PC-9 (cell line): ENCODE measurements around the gene PNMA1. TPM values are rescaled to one million over a fixed set of nuclear protein-coding genes. Genes with fewer than 3 reads are reported as not detected.

Source experiments
- BruUV-seq: library from RNA; stranded (reverse); fragments of 400-500 nt; replicated peaks from 2 replicates; lab custom pipeline; 2021; lab: Mats Ljungman, UMichigan
- CTCF ChIA-PET: fragments of 300-600 bp; sonication (Branson Sonifier 250); formaldehyde crosslinking; loops from one replicate; lab custom pipeline; 2022; ENCODE audit warnings: antibody characterized with exemption; lab: Charles Lee
- POLR2A ChIA-PET: fragments of 300-600 bp; sonication (Branson Sonifier 250); formaldehyde crosslinking; loops from one replicate; lab custom pipeline; 2022; ENCODE audit warnings: antibody characterized with exemption; ENCODE audit not compliant: unreplicated experiment; lab: Charles Lee
- DNase-seq, 2 experiments: peaks; one replicate each; pipeline versions ENCODE4 v3.0.0 to v3.0.0-alpha.2; 2015 to 2022; ENCODE audit warnings: mixed read lengths in 1 of 2
- H2AFZ ChIP-seq: fragments of 200-600 bp; sonication (generic); 2 replicates; pipeline ENCODE4 v1.8.1; 2017; ENCODE audit warnings: antibody characterized with exemption
- H3F3A ChIP-seq: fragments of 200-600 bp; sonication (generic); 2 replicates; pipeline ENCODE4 v1.8.1; 2017; ENCODE audit warnings: antibody characterized with exemption, mild to moderate bottlenecking, low read depth; ENCODE audit not compliant: insufficient read depth
- H3K27ac ChIP-seq: fragments of 200-600 bp; sonication (generic); 2 replicates; pipeline ENCODE4 v1.6.1; 2016; ENCODE audit warnings: mixed run types
- H3K27me3 ChIP-seq: fragments of 200-600 bp; sonication (generic); 2 replicates; pipeline ENCODE4 v1.6.1; 2016; ENCODE audit warnings: low read depth, mixed run types; ENCODE audit not compliant: insufficient read depth
- H3K36me3 ChIP-seq: fragments of 200-600 bp; sonication (generic); 2 replicates; pipeline ENCODE4 v1.6.1; 2016; ENCODE audit warnings: low read depth, mixed run types
- H3K4me1 ChIP-seq: fragments of 200-600 bp; sonication (generic); replicated peaks from 2 replicates; pipeline ENCODE4 v1.6.1; 2016; ENCODE audit warnings: mixed run types; ENCODE audit not compliant: insufficient read depth
- H3K4me2 ChIP-seq: fragments of 200-600 bp; sonication (generic); 2 replicates; pipeline ENCODE4 v1.6.1; 2017; ENCODE audit warnings: mixed run types
- H3K4me3 ChIP-seq: fragments of 200-600 bp; sonication (generic); 2 replicates; pipeline ENCODE4 v1.6.1; 2016; ENCODE audit warnings: mixed run types
- H3K79me2 ChIP-seq: fragments of 200-600 bp; sonication (generic); 2 replicates; pipeline ENCODE4 v1.6.1; 2017; ENCODE audit warnings: low read depth, mixed run types
- H3K9me2 ChIP-seq: fragments of 200-600 bp; sonication (generic); 2 replicates; pipeline ENCODE4 v1.8.1; 2017; ENCODE audit warnings: mild to moderate bottlenecking; ENCODE audit not compliant: insufficient read depth
- H3K9me3 ChIP-seq: fragments of 200-600 bp; sonication (generic); 2 replicates; pipeline ENCODE4 v1.8.1; 2016; ENCODE audit warnings: low read depth; ENCODE audit not compliant: insufficient read depth
- H4K20me1 ChIP-seq: fragments of 200-600 bp; sonication (generic); 2 replicates; pipeline ENCODE4 v1.8.1; 2017; ENCODE audit not compliant: insufficient read depth
- EZH2 ChIP-seq: fragments of 200-600 bp; sonication (generic); IDR thresholded peaks from 2 replicates; pipeline ENCODE4 v1.8.0; 2017; ENCODE audit warnings: antibody characterized with exemption, low read depth
- intact Hi-C: fragments of 100-400 bp; cut with micrococcal nuclease; formaldehyde crosslinking; loops from one replicate; pipeline ENCODE4 v1.10.0; 2022; ENCODE audit not compliant: unreplicated experiment
- total RNA-seq: library from RNA; stranded (reverse); gene quantifications from 2 replicates; pipeline ENCODE4 v1.2.3, GENCODE V29; 2021
- TF ChIP-seq, protein P1 (sequence below): fragments of 200-600 bp; sonication (generic); conservative IDR thresholded peaks from 2 replicates; pipeline ENCODE4 v1.6.1; 2017; ENCODE audit warnings: mixed run types, antibody characterized with exemption, mild to moderate bottlenecking, moderate library complexity

The PNMA1 gene
- total RNA-seq, 1 experiment from 2014 or later, result 13.6 TPM

GRCh38 chr14:73713206-73713802 lies 880 bp downstream of the PNMA1 start:
- H3K27me3 ChIP-seq, result no peaks in the 10 kb centered on the region
- H3K79me2 ChIP-seq, result peaks cover 20% of the 10 kb centered on the region
- H3K9me3 ChIP-seq, result no peaks in the 10 kb centered on the region
- peak overlapping the region; percentile 98 for H3K4me2 ChIP-seq
- BruUV-seq, result TSS peak; percentile 55
- H3K9me2 ChIP-seq, result no peaks in the 10 kb centered on the region
- peak overlapping the region; percentile 93 for H2AFZ ChIP-seq
- H3F3A ChIP-seq, result peaks cover 40% of the 10 kb centered on the region
- 0 out of 2 replicates have a peak, but pooled peaks cover 8% of the 10 kb centered on the region for H3K36me3 ChIP-seq
- peak overlapping the region; percentile 46; the same call in 1 of the 2 replicates for H3K27ac ChIP-seq
- POLR2A ChIA-PET, result interaction anchor here (0.5 kb wide), 1 partner anchor 293 kb away, joined by 3 read pairs; no protein-coding TSS in a partner anchor
- no peaks in the 10 kb centered on the region; the same call in none of the 2 replicates for H4K20me1 ChIP-seq
- H3K4me3 ChIP-seq, result peak overlapping the region; percentile 94
- intact Hi-C loops, result loop anchor here (10.0 kb wide), 1 partner anchor 1199 kb away; no protein-coding TSS in a partner anchor
- CTCF ChIA-PET, result no interaction called here
- no peak for DNase-seq
- H3K4me1 ChIP-seq, result peaks cover 31% of the 10 kb centered on the region
- TF ChIP-seq, protein P1, sequence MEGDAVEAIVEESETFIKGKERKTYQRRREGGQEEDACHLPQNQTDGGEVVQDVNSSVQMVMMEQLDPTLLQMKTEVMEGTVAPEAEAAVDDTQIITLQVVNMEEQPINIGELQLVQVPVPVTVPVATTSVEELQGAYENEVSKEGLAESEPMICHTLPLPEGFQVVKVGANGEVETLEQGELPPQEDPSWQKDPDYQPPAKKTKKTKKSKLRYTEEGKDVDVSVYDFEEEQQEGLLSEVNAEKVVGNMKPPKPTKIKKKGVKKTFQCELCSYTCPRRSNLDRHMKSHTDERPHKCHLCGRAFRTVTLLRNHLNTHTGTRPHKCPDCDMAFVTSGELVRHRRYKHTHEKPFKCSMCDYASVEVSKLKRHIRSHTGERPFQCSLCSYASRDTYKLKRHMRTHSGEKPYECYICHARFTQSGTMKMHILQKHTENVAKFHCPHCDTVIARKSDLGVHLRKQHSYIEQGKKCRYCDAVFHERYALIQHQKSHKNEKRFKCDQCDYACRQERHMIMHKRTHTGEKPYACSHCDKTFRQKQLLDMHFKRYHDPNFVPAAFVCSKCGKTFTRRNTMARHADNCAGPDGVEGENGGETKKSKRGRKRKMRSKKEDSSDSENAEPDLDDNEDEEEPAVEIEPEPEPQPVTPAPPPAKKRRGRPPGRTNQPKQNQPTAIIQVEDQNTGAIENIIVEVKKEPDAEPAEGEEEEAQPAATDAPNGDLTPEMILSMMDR, result no peak
- no peak for TF ChIP-seq EZH2

GRCh38 chr14:73712540-73713180 lies 1.5 kb downstream of the PNMA1 start:
- H3F3A ChIP-seq, result peaks cover 40% of the 10 kb centered on the region
- H3K4me2 ChIP-seq, result peak overlapping the region; percentile 98
- peaks cover 31% of the 10 kb centered on the region for H3K4me1 ChIP-seq
- POLR2A ChIA-PET, result interaction anchor here (0.5 to 0.8 kb wide), 2 partner anchors 222 to 294 kb away, joined by 3 to 7 read pairs; no protein-coding TSS in a partner anchor
- TF ChIP-seq EZH2, result no peak
- TF ChIP-seq, protein P1, result no peak
- no peak for DNase-seq
- peaks cover 20% of the 10 kb centered on the region for H3K79me2 ChIP-seq
- 0 out of 2 replicates have a peak, but pooled peaks cover 8% of the 10 kb centered on the region for H3K36me3 ChIP-seq
- no peak overlapping the region for H2AFZ ChIP-seq
- H3K27ac ChIP-seq, result no peak overlapping the region
- H3K9me3 ChIP-seq, result no peaks in the 10 kb centered on the region
- no TSS peak for BruUV-seq
- CTCF ChIA-PET, result no interaction called here
- H4K20me1 ChIP-seq, result no peaks in the 10 kb centered on the region; the same call in none of the 2 replicates
- H3K4me3 ChIP-seq, result peak overlapping the region; percentile 94; the same call in 1 of the 2 replicates
- no peaks in the 10 kb centered on the region for H3K9me2 ChIP-seq
- intact Hi-C loops, result loop anchor here (10.0 kb wide), 1 partner anchor 1198 kb away; no protein-coding TSS in a partner anchor
- H3K27me3 ChIP-seq, result no peaks in the 10 kb centered on the region

DNA sequence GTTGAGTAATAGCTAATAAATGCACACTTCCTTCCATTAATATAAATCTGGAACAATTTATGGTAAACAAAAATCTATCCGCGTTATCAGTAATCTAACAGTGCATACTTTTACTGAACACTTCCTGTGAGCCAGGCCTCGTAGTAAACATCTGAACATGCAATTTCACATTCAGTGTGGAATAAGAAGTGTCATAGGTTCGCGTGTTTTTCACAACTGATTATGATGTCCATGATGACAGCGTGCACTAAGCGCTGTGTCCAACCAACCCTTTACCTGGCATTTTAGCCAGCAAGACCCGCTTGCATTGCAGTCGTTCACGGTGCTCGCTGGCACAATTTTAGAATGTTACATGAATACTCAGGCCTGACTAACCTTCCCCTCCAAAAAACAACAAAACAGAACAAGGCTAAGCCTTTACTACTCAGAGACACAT lies 2.1 kb downstream of the PNMA1 start:
- Histone ChIP-seq H3K27me3 (no peaks in the 10 kb centered on the region), H3K36me3 (0 out of 2 replicates have a peak, but pooled peaks cover 5% of the 10 kb centered on the region), H3K9me2 (no peaks in the 10 kb centered on the region), H3K79me2 (peaks cover 20% of the 10 kb centered on the region), H3F3A (peaks cover 34% of the 10 kb centered on the region), H3K4me2 (peak overlapping the region; percentile 98), H4K20me1 (no peaks in the 10 kb centered on the region; the same call in none of the 2 replicates), H2AFZ (no peak overlapping the region), H3K4me1 (peaks cover 31% of the 10 kb centered on the region), H3K9me3 (no peaks in the 10 kb centered on the region), H3K4me3 (peak overlapping the region; percentile 94; the same call in 1 of the 2 replicates), H3K27ac (no peak overlapping the region)
- POLR2A ChIA-PET, result interaction anchor here (0.8 kb wide), 1 partner anchor 223 kb away, joined by 7 read pairs; no protein-coding TSS in a partner anchor
- TF ChIP-seq, protein P1, result no peak
- TF ChIP-seq EZH2, result no peak
- no TSS peak for BruUV-seq
- no peak for DNase-seq
- CTCF ChIA-PET, result no interaction called here
- intact Hi-C loops, result loop anchor here (10.0 kb wide), 1 partner anchor 1197 kb away; no protein-coding TSS in a partner anchor
